H1 (cell line): ENCODE results near the gene COL4A1. TPM values are rescaled to one million over a fixed set of nuclear protein-coding genes. Genes with fewer than 3 reads are reported as not detected.

Source experiments
- CTCF ChIA-PET: fragments of 300-600 bp; sonication (Branson Sonifier 250); formaldehyde crosslinking; loops from one replicate; lab custom pipeline; 2021; ENCODE audit not compliant: partially characterized antibody; lab: Charles Lee
- POLR2A ChIA-PET: fragments of 300-600 bp; sonication (Branson Sonifier 250); formaldehyde crosslinking; loops from one replicate; lab custom pipeline; 2021; ENCODE audit warnings: inconsistent platforms; ENCODE audit not compliant: partially characterized antibody; lab: Charles Lee
- DNase-seq, 2 experiments: peaks; one replicate each; pipeline versions ENCODE4 v3.0.0 to v3.0.0-alpha.2; 2010 to 2022; ENCODE audit warnings: low spot score in 2 of 2, low read depth in 1 of 2, mixed read lengths in 1 of 2
- FAIRE-seq: peaks from 2 replicates; lab custom pipeline; 2011; peaks lifted over from hg19 to GRCh38; lab: Jason Lieb, UNC
- H2AFZ ChIP-seq: 2 replicates; pipeline ENCODE4 v1.8.1; 2012; ENCODE audit warnings: low read length, inconsistent platforms
- H2AK5ac ChIP-seq: 2 replicates; pipeline ENCODE4 v1.6.1; 2013; ENCODE audit warnings: low read depth, low read length
- H2BK120ac ChIP-seq: replicated peaks from 2 replicates; pipeline ENCODE3; 2013; ENCODE audit warnings: low read depth, low read length, inconsistent platforms
- H2BK12ac ChIP-seq: 2 replicates; pipeline ENCODE4 v1.6.1; 2013; ENCODE audit warnings: low read depth, low read length
- H2BK15ac ChIP-seq: 2 replicates; pipeline ENCODE4 v1.6.1; 2013; ENCODE audit warnings: low read length
- H2BK20ac ChIP-seq: 2 replicates; pipeline ENCODE4 v1.6.1; 2013; ENCODE audit warnings: low read length
- H2BK5ac ChIP-seq: 2 replicates; pipeline ENCODE4 v1.6.1; 2013; ENCODE audit warnings: low read depth, low read length
- H3K14ac ChIP-seq: 2 replicates; pipeline ENCODE4 v1.6.1; 2013; ENCODE audit warnings: inconsistent platforms; ENCODE audit not compliant: insufficient read length
- H3K18ac ChIP-seq: 2 replicates; pipeline ENCODE4 v1.6.1; 2013; ENCODE audit warnings: low read length; ENCODE audit errors: extremely low read depth
- H3K23ac ChIP-seq: 2 replicates; pipeline ENCODE4 v1.6.1; 2013; ENCODE audit warnings: inconsistent platforms; ENCODE audit not compliant: insufficient read length
- H3K23me2 ChIP-seq: 2 replicates; pipeline ENCODE4 v1.6.1; 2013; ENCODE audit warnings: low read depth, low read length
- H3K27ac ChIP-seq: 2 replicates; pipeline ENCODE4 v1.6.1; 2011; ENCODE audit warnings: low read depth, low read length, inconsistent platforms
- H3K27me3 ChIP-seq, 4 experiments: replicated peaks in 1 of 4; 1 replicate in 1 of 4; 2 replicates in 3 of 4; pipeline versions ENCODE4 v1.6.1 to v1.8.1; 2011 to 2013; ENCODE audit warnings: low read length in 3 of 4, mild to moderate bottlenecking in 3 of 4, inconsistent platforms in 2 of 4, mixed read lengths in 2 of 4, moderate library complexity in 1 of 4; ENCODE audit not compliant: control insufficient read depth in 3 of 4, insufficient read depth in 3 of 4; ENCODE audit errors: extremely low read depth in 1 of 4
- H3K36me3 ChIP-seq, 4 experiments: 2 replicates each; pipeline versions ENCODE4 v1.6.1 to v1.8.1; 2011 to 2013; ENCODE audit warnings: mild to moderate bottlenecking in 4 of 4, low read length in 3 of 4, moderate library complexity in 2 of 4, control low read depth in 1 of 4, inconsistent platforms in 1 of 4; ENCODE audit not compliant: insufficient read depth in 4 of 4, control insufficient read depth in 2 of 4
- H3K4ac ChIP-seq: replicated peaks from 2 replicates; pipeline ENCODE3; 2013; ENCODE audit warnings: low read length, low read depth, mixed read lengths, inconsistent platforms; ENCODE audit not compliant: insufficient read length
- H3K4me1 ChIP-seq, 4 experiments: replicated peaks in 1 of 4; 1 replicate in 1 of 4; 2 replicates in 3 of 4; pipeline versions ENCODE4 v1.6.1 to v1.8.1; 2011 to 2013; ENCODE audit warnings: low read length in 3 of 4, inconsistent platforms in 2 of 4, mixed read lengths in 1 of 4; ENCODE audit not compliant: insufficient read depth in 4 of 4, control insufficient read depth in 3 of 4
- H3K4me2 ChIP-seq, 2 experiments: 2 replicates each; pipeline versions ENCODE4 v1.6.1 to v1.8.1; 2011 to 2013; ENCODE audit warnings: low read depth in 2 of 2, low read length in 2 of 2, control low read depth in 1 of 2, inconsistent platforms in 1 of 2, mild to moderate bottlenecking in 1 of 2; ENCODE audit not compliant: insufficient read depth in 1 of 2
- H3K4me3 ChIP-seq, 4 experiments: fragments of 200-600, 300-600 bp in 1 of 4; sonication (generic), shearing (Covaris generic), sonication (Bioruptor Twin) in 1 of 4; 2 replicates each; pipeline versions ENCODE4 v1.5.1 to v1.8.1; 2011 to 2016; ENCODE audit warnings: low read length in 4 of 4, low read depth in 3 of 4, control low read depth in 2 of 4, inconsistent platforms in 2 of 4, mild to moderate bottlenecking in 2 of 4, mixed read lengths in 1 of 4, moderate library complexity in 1 of 4; ENCODE audit not compliant: insufficient read depth in 2 of 4; ENCODE audit errors: extremely low read depth in 1 of 4
- H3K56ac ChIP-seq: replicated peaks from 2 replicates; pipeline ENCODE3; 2013; ENCODE audit warnings: low read depth, mild to moderate bottlenecking, mixed read lengths, low read length, inconsistent platforms; ENCODE audit not compliant: insufficient read length
- H3K79me1 ChIP-seq: 2 replicates; pipeline ENCODE4 v1.6.1; 2013; ENCODE audit warnings: low read depth, low read length, control low read depth
- H3K79me2 ChIP-seq, 2 experiments: 2 replicates each; pipeline versions ENCODE4 v1.6.1 to v1.8.1; 2012 to 2013; ENCODE audit warnings: low read length in 2 of 2, mild to moderate bottlenecking in 2 of 2, inconsistent platforms in 1 of 2; ENCODE audit not compliant: insufficient read depth in 2 of 2, control insufficient read depth in 1 of 2
- H3K9ac ChIP-seq, 4 experiments: replicated peaks in 1 of 4; 1 replicate in 1 of 4; 2 replicates in 3 of 4; pipeline versions ENCODE4 v1.6.1 to v1.8.1; 2011 to 2013; ENCODE audit warnings: low read depth in 3 of 4, low read length in 3 of 4, control low read depth in 2 of 4, mild to moderate bottlenecking in 2 of 4, moderate library complexity in 2 of 4, inconsistent platforms in 1 of 4; ENCODE audit errors: extremely low read depth in 1 of 4
- H3K9me3 ChIP-seq, 2 experiments: 2 replicates each; pipeline versions ENCODE4 v1.6.1 to v1.8.1; 2012 to 2013; ENCODE audit warnings: mild to moderate bottlenecking in 2 of 2, moderate library complexity in 2 of 2, control low read depth in 1 of 2, inconsistent platforms in 1 of 2, low read depth in 1 of 2, low read length in 1 of 2, mixed read lengths in 1 of 2; ENCODE audit not compliant: insufficient read depth in 2 of 2
- H4K20me1 ChIP-seq, 2 experiments: replicated peaks in 1 of 2; 2 replicates each; pipeline versions ENCODE3 to v1.8.1; 2011 to 2013; ENCODE audit warnings: inconsistent platforms in 2 of 2, low read length in 2 of 2, mild to moderate bottlenecking in 1 of 2; ENCODE audit not compliant: insufficient read depth in 2 of 2, control insufficient read depth in 1 of 2
- H4K5ac ChIP-seq: 2 replicates; pipeline ENCODE4 v1.6.1; 2013; ENCODE audit warnings: low read length, low read depth, mixed read lengths, inconsistent platforms; ENCODE audit not compliant: insufficient read length
- H4K8ac ChIP-seq: 2 replicates; pipeline ENCODE4 v1.8.0; 2013; ENCODE audit warnings: mild to moderate bottlenecking, moderate library complexity, low read length, inconsistent platforms; ENCODE audit not compliant: insufficient read depth; ENCODE audit errors: extremely low read depth
- H4K91ac ChIP-seq: replicated peaks from 2 replicates; pipeline ENCODE3; 2013; ENCODE audit warnings: low read length, mixed read lengths, inconsistent platforms; ENCODE audit not compliant: insufficient read length
- BCL11A ChIP-seq, 2 experiments: IDR thresholded peaks; one replicate each; pipeline ENCODE4 v1.6.1; 2011; ENCODE audit warnings: low read depth in 2 of 2, low read length in 2 of 2, mild to moderate bottlenecking in 2 of 2
- CBX5 ChIP-seq: fragments of 300-800, 300-1000 bp; sonication (generic); IDR thresholded peaks from 2 replicates; pipeline ENCODE4 v1.7.1; 2016; ENCODE audit warnings: antibody characterized with exemption, low read length, low read depth
- CTBP2 ChIP-seq: IDR thresholded peaks from 2 replicates; pipeline ENCODE4 v1.7.0; 2011; ENCODE audit warnings: borderline replicate concordance, mild to moderate bottlenecking, moderate library complexity, mixed read lengths, low read length; ENCODE audit not compliant: insufficient read depth, insufficient read length
- NANOG ChIP-seq: IDR thresholded peaks from 2 replicates; pipeline ENCODE4 v1.6.1; 2011; ENCODE audit warnings: low read length, low read depth, mild to moderate bottlenecking, inconsistent platforms; ENCODE audit not compliant: insufficient read depth, poor library complexity, severe bottlenecking
- POLR2A ChIP-seq, 2 experiments: IDR thresholded peaks; 1 replicate in 1 of 2; 2 replicates in 1 of 2; pipeline ENCODE4 v1.6.1; 2011; ENCODE audit warnings: low read depth in 2 of 2, low read length in 2 of 2, mild to moderate bottlenecking in 2 of 2; ENCODE audit errors: control extremely low read depth in 1 of 2
- RXRA ChIP-seq: IDR thresholded peaks from 2 replicates; pipeline ENCODE4 v1.6.1; 2011; ENCODE audit warnings: low read depth, mild to moderate bottlenecking, low read length, moderate library complexity; ENCODE audit not compliant: insufficient read depth
- SAP30 ChIP-seq: fragments of 300-600 bp; sonication (generic); IDR thresholded peaks from 2 replicates; pipeline ENCODE4 v1.7.1; 2012; ENCODE audit warnings: low read length, moderate library complexity, mild to moderate bottlenecking, inconsistent platforms; ENCODE audit not compliant: insufficient read depth, insufficient replicate concordance
- TAF1 ChIP-seq: IDR thresholded peaks from 2 replicates; pipeline ENCODE4 v1.6.1; 2011; ENCODE audit warnings: mild to moderate bottlenecking, low read depth, low read length
- WGBS, 2 experiments: shearing (Covaris generic) in 1 of 2; methylation state at CpG; one replicate each; pipeline versions ENCODE4 v1.1.6 to v1.1.7; 2013 to 2015; ENCODE audit warnings: low lambda C conversion rate in 2 of 2, mixed read lengths in 2 of 2, inconsistent platforms in 1 of 2, low coverage in 1 of 2, missing lambda C conversion rate in 1 of 2; ENCODE audit not compliant: insufficient replicate concordance in 2 of 2, insufficient coverage in 1 of 2, insufficient read length in 1 of 2; ENCODE audit errors: extremely low coverage in 1 of 2, missing lambda C conversion rate in 1 of 2; 5-methylcytosine and 5-hydroxymethylcytosine counted together
- polyA plus RNA-seq, 7 experiments: library from polyadenylated mRNA; depleted of rRNA in 3 of 7; stranded (reverse) in 5 of 7; unstranded in 2 of 7; fragments of >200 nt in 5 of 7; fragments of 200-250 nt in 2 of 7; gene quantifications; 1 replicate in 5 of 7; 2 replicates in 1 of 7; 4 replicates in 1 of 7; pipeline versions ENCODE4 v1.2.1 to v1.2.3, GENCODE V29; 2011 to 2013; ENCODE audit warnings: missing spikeins in 2 of 7, mixed read lengths in 2 of 7
- total RNA-seq: library from RNA; stranded (reverse); fragmentation: NEBNext Ultra II Directional; extraction: Animal tissue kit (Norgen Biotek cat#: 25700); gene quantifications from 2 replicates; pipeline ENCODE4 v1.2.1, GENCODE V29; 2021

COL4A1 gene
- total and polyA plus RNA-seq, 2 of the 8 experiments (the other 6 are each of a cell fraction or from before 2014, with no cell fraction given): 30.7 to 82.0 TPM

GRCh38 chr13:110170882-110171281 is 136.1 kb downstream of the COL4A1 start:
- H3K18ac ChIP-seq: no peak overlapping the region
- no peaks in the 10 kb centered on the region for H3K9me3 ChIP-seq
- H4K20me1 ChIP-seq: no peaks in the 10 kb centered on the region
- H3K9ac ChIP-seq: no peak overlapping the region
- H2AFZ ChIP-seq: no peak overlapping the region
- no peaks in the 10 kb centered on the region; a peak in 1 of 7 replicates for H3K4me1 ChIP-seq
- H2BK15ac ChIP-seq: no peak overlapping the region
- H2BK20ac ChIP-seq: no peak overlapping the region
- no peak overlapping the region for H3K4me3 ChIP-seq
- no peak overlapping the region for H4K8ac ChIP-seq
- no peak overlapping the region for H2BK120ac ChIP-seq
- no peak overlapping the region; the same call in 1 of the 2 replicates for H3K27ac ChIP-seq
- H4K5ac ChIP-seq: no peak overlapping the region
- 84% methylated on average over 9 of the region's 9 CpGs; no CpG with 5 or more reads in 1 of the 2 experiments for WGBS, 2 experiments
- no peak overlapping the region for H3K56ac ChIP-seq
- CTCF ChIA-PET: interaction anchor here (1.2 kb wide), 1 partner anchor 52 kb away, joined by 3 read pairs; no protein-coding TSS in a partner anchor
- POLR2A ChIA-PET: no interaction called here
- H2AK5ac ChIP-seq: no peak overlapping the region
- peaks cover 4 to 19% (median 11%) of the 10 kb centered on the region in 4 experiments; a peak in 6 of 8 replicates for H3K36me3 ChIP-seq
- H3K4me2 ChIP-seq: no peak overlapping the region
- no peak overlapping the region for H2BK5ac ChIP-seq
- no peak for FAIRE-seq
- no peak for TF ChIP-seq CTBP2
- no peak for TF ChIP-seq CBX5
- TF ChIP-seq SAP30: no peak
- no peak for TF ChIP-seq BCL11A (IDR thresholded peaks at IDR 0.05; ENCODE audit: low read depth in 2 of 2, low read length in 2 of 2)
- TF ChIP-seq TAF1: no peak
- no peak for TF ChIP-seq NANOG
- TF ChIP-seq RXRA: no peak
- no peak for TF ChIP-seq POLR2A (IDR thresholded peaks at IDR 0.05; ENCODE audit: control extremely low read depth in 1 of 2, low read depth in 2 of 2, low read length in 2 of 2)
- H3K4ac ChIP-seq: no peak overlapping the region
- H3K79me1 ChIP-seq: no peaks in the 10 kb centered on the region
- no peaks in the 10 kb centered on the region for H3K23me2 ChIP-seq
- H3K79me2 ChIP-seq: no peaks in the 10 kb centered on the region
- no peak overlapping the region for H4K91ac ChIP-seq
- H3K27me3 ChIP-seq: no peaks in the 10 kb centered on the region
- no peak for DNase-seq
- H2BK12ac ChIP-seq: no peak overlapping the region
- no peak overlapping the region for H3K14ac ChIP-seq
- no peak overlapping the region for H3K23ac ChIP-seq
